H7 (cell line): ENCODE data around the gene BRS3. TPM values are rescaled to one million over a fixed set of nuclear protein-coding genes. Genes with fewer than 3 reads are reported as not detected.

ENCODE experiments used
- DNase-seq: peaks from one replicate; pipeline ENCODE4 v3.0.0; 2012
- H3K27me3 ChIP-seq: 2 replicates; pipeline ENCODE4 v1.6.0; 2011; ENCODE audit warnings: mild to moderate bottlenecking, low read length; ENCODE audit not compliant: control insufficient read depth, insufficient read depth
- H3K36me3 ChIP-seq: replicated peaks from 2 replicates; pipeline ENCODE4 v1.5.1; 2011; ENCODE audit warnings: low read length; ENCODE audit not compliant: control insufficient read depth, insufficient read depth
- H3K4me3 ChIP-seq: 2 replicates; pipeline ENCODE4 v1.5.1; 2011; ENCODE audit warnings: low read depth, mild to moderate bottlenecking, control low read depth, low read length, moderate library complexity; ENCODE audit not compliant: insufficient read depth
- total RNA-seq: library from RNA; depleted of rRNA; stranded (reverse); fragments of >200 nt; shearing (Covaris generic); gene quantifications from 2 replicates; pipeline ENCODE4 v1.2.3, GENCODE V29; 2014; rRNA removed

BRS3 gene
- total RNA-seq, 1 experiment from 2014 or later, result not detected

DNA sequence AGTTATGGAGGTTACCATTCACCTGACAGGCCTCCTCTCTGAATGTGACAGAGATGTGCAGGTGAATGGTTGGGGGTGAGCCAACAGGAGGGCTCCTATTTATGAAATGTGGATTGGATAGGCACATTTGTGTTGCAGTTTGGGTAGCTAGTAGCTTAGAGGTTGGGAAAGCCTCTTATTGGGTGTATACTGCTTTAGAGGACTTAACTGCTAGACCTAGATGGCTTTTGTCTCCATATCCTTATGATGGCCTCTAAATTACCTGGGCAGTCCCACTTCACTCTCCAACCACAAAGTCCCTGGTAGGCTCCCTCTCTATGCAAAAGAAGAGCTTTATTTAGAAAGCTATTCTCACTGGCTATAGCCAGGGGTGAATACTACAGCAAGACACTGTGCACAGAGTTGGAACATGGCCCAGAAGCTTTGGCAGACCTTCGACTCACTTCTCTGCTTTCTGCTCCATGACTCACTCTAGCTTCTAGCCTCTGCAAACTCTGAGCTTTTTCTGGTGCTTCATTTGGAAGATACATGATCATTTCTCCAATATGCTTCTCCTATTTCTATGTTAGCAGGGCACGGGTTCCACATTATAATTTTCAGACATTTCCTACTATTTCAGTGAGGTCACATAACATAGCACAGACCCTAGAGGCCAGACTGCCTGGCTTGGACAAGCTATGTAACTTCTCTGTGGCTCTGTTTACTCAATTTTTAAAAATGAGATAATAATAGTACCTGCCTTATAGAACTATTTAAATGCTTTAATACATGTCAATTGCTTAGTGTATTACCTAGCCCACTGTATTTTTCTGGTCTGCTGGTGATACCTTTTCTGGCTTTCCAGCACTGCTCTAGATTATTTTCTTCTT, 38.2 kb downstream of the BRS3 start:
- no peak for DNase-seq
- H3K36me3 ChIP-seq, result no peaks in the 10 kb centered on the region
- no peak overlapping the region for H3K4me3 ChIP-seq
- no peaks in the 10 kb centered on the region for H3K27me3 ChIP-seq

DNA sequence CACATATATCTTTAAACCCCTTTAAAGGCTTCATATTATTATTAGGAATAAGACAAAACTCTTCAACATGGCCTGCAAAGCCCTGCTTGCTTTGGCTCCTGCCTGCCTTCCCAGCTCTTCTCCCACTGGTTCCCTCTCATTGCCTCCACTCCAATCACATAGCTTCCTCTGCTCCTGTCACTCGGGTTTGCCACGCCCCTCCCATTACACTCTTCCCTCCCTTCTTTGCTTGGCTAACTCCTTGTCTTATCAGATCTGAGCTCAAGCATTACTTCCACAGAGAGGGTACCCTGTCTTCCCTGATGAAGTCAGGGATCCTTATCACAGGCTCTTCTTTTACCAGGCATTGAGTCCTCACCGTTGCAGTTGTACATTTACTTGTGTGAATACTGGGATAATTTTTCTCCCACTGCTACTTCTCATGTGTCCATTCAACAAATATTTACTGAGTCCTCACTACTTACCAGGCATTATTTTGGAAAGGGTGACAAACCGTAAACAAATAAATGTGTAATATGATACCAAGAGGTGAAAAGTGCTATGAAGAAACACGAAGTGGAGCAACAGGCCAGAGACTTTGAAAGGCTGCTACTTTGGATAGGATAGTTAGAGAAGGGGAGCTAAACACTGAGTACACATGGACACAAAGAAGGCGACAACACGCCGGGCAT, 41.0 kb downstream of the BRS3 start:
- Histone ChIP-seq H3K36me3 (no peaks in the 10 kb centered on the region), H3K27me3 (no peaks in the 10 kb centered on the region), H3K4me3 (no peak overlapping the region)
- DNase-seq, result peak; percentile 26

DNA sequence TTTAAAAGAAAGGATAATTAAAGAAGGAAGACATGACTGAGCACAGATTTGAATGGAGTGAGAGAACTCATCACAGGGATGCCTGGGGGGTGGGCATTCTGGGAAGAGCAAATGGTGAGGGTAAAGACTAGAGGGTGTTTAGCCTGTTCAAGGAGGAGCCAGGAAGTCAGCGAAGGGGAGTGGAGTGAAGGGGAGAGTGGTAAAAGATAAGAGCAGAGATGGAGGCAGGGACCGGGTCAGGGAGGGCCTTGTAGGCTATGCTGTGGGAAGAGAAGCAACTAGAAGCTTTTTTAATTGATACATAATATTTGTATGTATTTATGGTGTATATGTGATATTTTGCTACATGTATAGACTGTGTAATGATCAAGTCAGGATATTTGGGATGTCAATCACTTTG, 42.0 kb downstream of the BRS3 start:
- DNase-seq, result peak; percentile 9
- Histone ChIP-seq H3K4me3 (no peak overlapping the region), H3K36me3 (no peaks in the 10 kb centered on the region), H3K27me3 (no peaks in the 10 kb centered on the region)

GRCh38 chrX:136531951-136532350, 44.2 kb downstream of the BRS3 start, which contains the start of gene VGLL1:
VGLL1 (plus strand) TSS chrX:136532215; CDS start chrX:136536021, 3,806 bp downstream.
- H3K27me3 ChIP-seq, result no peaks in the 10 kb centered on the region; the same call in 1 of the 2 replicates
- H3K36me3 ChIP-seq, result no peaks in the 10 kb centered on the region
- no peak within 1 kb of the TSS for H3K4me3 ChIP-seq
- no peak for DNase-seq

GRCh38 chrX:136534131-136534530, 46.4 kb downstream of the BRS3 start:
- no peak for DNase-seq
- Histone ChIP-seq H3K27me3 (no peaks in the 10 kb centered on the region; the same call in 1 of the 2 replicates), H3K4me3 (no peak overlapping the region), H3K36me3 (no peaks in the 10 kb centered on the region)

DNA sequence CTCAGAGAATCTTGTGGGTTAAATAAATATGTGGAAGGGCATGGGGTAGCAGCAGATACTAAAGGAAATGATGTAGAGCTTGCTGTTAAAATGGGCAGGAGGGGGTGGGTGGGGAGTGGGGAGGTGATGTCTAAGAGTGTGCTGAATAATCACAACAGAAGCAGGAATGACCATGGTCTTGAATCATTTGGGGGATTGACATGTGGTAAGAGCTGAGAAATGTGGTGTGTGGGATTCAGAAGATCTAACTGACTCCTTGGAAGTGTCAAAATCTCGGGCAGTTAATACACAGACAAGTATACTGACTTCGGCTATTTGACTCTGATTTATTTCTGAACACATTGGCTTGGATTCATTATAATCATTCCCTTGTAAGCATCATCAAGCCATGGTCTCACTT, 51.1 kb downstream of the BRS3 start:
- no peak for DNase-seq
- Histone ChIP-seq H3K36me3 (no peaks in the 10 kb centered on the region), H3K4me3 (no peak overlapping the region), H3K27me3 (no peaks in the 10 kb centered on the region; the same call in 1 of the 2 replicates)

- DNase-seq, result no peak
- no peaks in the 10 kb centered on the region; the same call in 1 of the 2 replicates for H3K27me3 ChIP-seq
Measured at GRCh38 chrX:136540226-136540625, 52.5 kb downstream of the BRS3 start.

DNA sequence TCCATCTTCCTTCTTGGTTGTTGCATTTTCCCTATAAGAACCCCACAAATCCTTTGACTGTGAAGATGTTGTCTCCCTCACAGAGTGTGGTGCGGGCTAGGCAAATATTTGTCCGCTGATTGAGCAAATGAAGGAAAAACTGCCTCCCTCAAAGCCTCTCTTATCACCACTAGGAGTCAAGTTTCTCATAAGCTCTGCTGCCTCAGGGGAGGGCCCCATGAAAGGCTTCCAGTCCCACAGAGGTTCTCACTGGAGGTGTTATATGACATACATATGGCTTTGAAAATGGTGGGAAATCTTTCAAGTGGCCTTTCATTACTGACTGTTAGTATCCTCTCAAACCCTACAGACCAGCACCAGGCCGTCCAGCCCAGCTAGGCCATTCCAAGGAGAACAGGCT, 53.5 kb downstream of the BRS3 start:
- DNase-seq, result no peak
- Histone ChIP-seq H3K36me3 (no peaks in the 10 kb centered on the region), H3K27me3 (no peaks in the 10 kb centered on the region), H3K4me3 (no peak overlapping the region)

More at GRCh38 chrX:136540226-136540625, 52.5 kb downstream of the BRS3 start:
- Histone ChIP-seq H3K4me3 (no peak overlapping the region), H3K36me3 (no peaks in the 10 kb centered on the region)

DNA sequence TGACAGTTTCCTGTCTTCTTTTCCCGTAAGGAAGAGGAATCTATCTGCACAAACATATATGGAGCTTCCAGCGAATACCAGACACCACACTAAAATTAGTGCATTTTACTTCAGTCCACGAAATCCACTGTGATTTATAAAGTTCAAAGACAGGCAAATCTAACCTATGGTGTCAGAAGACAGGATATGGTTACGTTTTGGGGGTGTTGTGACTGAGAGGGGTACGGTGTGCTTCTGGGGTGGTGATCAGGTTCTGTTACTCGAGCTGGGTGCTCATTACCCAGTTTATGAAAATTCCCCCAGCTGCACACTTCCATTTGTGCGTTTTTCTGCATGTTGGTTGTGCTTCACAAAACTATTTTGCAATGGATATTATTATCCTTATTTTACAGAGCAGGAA, 54.5 kb downstream of the BRS3 start:
- DNase-seq, result no peak
- Histone ChIP-seq H3K36me3 (no peaks in the 10 kb centered on the region), H3K4me3 (no peak overlapping the region), H3K27me3 (no peaks in the 10 kb centered on the region)

Other genes with a start within 250 kb of the BRS3 start
- 7.6 and 11.5 TPM in 2 replicates for gene MAP7D3, start 236.5 kb upstream of the BRS3 start, total RNA-seq
- gene ADGRG4, start 187.0 kb upstream of the BRS3 start, total RNA-seq, result not detected in 2 replicates
- 61.4 and 72.0 TPM in 2 replicates for gene HTATSF1, start 9.6 kb downstream of the BRS3 start, total RNA-seq
- not detected in 2 replicates for gene VGLL1, start 44.3 kb downstream of the BRS3 start, total RNA-seq
- not detected in 2 replicates for gene CD40LG, start 160.2 kb downstream of the BRS3 start, total RNA-seq